KOPT-K1 (cell line): ENCODE data around the gene KRTAP5-3.
"Not testable (repeated sequence)": the region's sequence is repeated elsewhere in the genome, so short reads cannot be mapped to it uniquely, and the experiment has no call there.

Source experiments
- H3K27ac ChIP-seq: fragments of 200-600 bp; sonication (generic); 2 replicates; pipeline ENCODE4 v1.5.1; 2016; ENCODE audit warnings: antibody characterized with exemption, mild to moderate bottlenecking, low read depth, low read length; ENCODE audit not compliant: poor library complexity, severe bottlenecking
- H3K36me3 ChIP-seq: fragments of 200-600 bp; sonication (generic); 2 replicates; pipeline ENCODE4 v1.5.1; 2017; ENCODE audit warnings: antibody characterized with exemption, mild to moderate bottlenecking, low read length, moderate library complexity; ENCODE audit not compliant: insufficient read depth
- H3K9me3 ChIP-seq: fragments of 200-600 bp; sonication (generic); 2 replicates; pipeline ENCODE4 v1.5.1; 2017; ENCODE audit warnings: antibody characterized with exemption, low read length, mild to moderate bottlenecking; ENCODE audit not compliant: insufficient read depth, poor library complexity, severe bottlenecking

The KRTAP5-3 gene

DNA sequence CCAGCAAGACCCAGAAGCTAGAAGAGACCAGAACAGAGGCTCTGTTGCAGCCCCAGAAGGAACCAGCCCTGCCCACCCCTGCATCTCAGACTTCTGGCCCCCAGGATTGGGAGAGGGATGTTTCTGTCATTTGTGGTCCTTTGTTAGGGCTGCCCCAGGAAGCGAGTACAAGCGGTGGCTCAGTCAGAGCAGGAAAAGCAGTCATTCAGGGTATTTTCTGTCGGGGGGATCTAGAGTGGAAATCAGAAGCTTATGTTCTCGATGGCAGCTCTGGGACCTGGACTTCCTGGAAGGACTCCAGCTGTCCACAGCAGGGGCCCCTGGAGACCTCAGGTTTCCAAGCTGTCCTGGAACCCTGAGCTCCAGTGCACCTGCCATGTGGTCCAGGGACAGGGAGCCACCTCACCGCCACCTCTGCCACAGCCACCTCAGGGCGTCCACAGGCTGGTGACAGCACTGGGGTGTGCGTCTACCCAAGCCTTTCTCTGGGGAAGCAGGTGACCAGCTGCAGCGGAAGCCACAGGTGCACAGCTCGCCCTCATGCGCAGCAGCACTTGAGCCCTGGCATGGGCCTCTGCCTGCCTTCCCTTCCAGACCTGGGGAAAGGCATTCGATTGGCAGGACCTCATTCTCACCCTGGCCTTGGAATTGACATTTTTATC lies 23.9 kb upstream of the KRTAP5-3 start:
- H3K27ac ChIP-seq, result no peak overlapping the region
- H3K36me3 ChIP-seq, result no peaks in the 10 kb centered on the region
- no peaks in the 10 kb centered on the region for H3K9me3 ChIP-seq

DNA sequence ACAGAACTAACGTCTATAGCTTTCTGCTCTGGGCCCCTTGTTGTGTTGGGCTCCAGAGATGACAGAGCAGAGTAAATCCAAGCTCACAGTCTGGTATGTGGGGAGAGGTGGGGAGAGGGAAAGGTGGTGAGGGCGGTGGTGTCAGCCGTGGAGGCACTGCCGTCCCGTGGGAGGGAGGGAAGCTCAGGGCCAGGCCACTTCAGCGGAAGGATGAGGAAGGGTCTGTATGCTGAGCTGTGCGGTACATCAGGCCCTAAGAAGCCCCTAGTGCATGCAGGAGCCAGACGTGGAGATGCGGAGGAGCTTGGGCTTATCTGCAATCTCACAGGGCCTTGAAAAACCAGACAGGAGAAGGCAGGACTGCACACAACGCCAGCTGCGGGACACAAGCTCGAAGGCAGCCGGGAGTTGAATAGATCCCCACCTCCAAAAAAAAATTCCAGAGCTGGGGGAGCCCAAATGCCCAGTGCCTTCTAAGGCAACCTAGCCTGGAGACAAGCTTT lies 22.9 kb upstream of the KRTAP5-3 start:
- H3K27ac ChIP-seq, result no peak overlapping the region
- no peaks in the 10 kb centered on the region for H3K9me3 ChIP-seq
- no peaks in the 10 kb centered on the region for H3K36me3 ChIP-seq

DNA sequence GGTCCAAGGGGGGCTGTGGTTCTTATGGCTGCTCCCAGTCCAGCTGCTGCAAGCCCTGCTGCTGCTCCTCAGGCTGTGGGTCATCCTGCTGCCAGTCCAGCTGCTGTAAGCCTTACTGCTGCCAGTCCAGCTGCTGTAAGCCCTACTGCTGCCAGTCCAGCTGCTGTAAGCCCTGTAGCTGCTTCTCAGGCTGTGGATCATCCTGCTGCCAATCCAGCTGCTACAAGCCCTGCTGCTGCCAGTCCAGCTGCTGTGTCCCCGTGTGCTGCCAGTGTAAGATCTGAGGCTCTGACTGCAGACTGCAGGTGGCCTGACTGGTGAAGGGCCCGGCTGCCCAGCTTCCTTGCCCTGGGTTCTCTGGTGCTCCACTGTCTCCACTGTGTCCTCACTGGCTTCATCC lies 22.0 kb upstream of the KRTAP5-3 start:
- H3K36me3 ChIP-seq, result no peaks in the 10 kb centered on the region
- H3K9me3 ChIP-seq, result no peaks in the 10 kb centered on the region
- no peak overlapping the region for H3K27ac ChIP-seq

DNA sequence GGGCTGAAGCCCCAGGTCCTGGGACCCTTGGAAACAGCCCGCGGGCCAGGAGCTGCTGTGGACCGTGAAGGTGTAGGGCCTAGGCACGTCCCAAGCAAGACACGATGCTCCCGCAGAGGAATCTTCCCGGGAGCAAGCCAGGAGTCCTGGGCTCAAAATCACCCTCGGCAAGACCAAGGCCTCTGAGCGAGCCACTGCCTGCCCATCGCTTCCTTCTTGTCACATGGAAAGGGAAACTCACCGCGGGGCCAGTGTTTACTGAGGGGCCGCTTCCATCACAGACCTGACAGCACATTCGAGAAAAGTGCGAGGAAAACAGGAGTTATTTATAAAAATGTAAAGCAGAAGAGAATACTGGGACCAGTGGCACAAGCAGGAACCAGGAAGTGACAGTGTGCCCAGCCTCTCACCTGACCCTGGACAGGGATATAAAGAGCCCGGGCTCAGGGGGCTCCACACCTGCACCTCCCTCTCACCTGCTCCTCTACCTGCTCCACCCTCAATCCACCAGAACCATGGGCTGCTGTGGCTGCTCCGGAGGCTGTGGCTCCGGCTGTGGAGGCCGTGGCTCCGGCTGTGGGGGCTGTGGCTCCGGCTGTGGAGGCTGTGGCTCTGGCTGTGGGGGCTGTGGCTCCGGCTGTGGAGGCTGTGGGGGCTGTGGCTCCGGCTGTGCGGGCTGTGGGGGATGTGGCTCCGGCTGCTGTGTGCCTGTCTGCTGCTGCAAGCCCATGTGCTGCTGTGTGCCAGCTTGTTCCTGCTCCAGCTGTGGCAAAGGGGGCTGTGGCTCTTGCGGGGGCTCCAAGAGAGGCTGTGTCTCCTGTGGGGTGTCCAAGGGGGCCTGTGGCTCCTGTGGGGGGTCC lies 21.3 kb upstream of the KRTAP5-3 start, which contains the start of gene KRTAP5-5:
Gene KRTAP5-5, plus strand, starts transcription at position 450 of the 860 bp plus-strand sequence. Its CDS starts 66 bp downstream, at position 516.
- no peaks in the 10 kb centered on the region for H3K9me3 ChIP-seq
- H3K36me3 ChIP-seq, result no peaks in the 10 kb centered on the region
- no peak within 1 kb of the TSS for H3K27ac ChIP-seq

DNA sequence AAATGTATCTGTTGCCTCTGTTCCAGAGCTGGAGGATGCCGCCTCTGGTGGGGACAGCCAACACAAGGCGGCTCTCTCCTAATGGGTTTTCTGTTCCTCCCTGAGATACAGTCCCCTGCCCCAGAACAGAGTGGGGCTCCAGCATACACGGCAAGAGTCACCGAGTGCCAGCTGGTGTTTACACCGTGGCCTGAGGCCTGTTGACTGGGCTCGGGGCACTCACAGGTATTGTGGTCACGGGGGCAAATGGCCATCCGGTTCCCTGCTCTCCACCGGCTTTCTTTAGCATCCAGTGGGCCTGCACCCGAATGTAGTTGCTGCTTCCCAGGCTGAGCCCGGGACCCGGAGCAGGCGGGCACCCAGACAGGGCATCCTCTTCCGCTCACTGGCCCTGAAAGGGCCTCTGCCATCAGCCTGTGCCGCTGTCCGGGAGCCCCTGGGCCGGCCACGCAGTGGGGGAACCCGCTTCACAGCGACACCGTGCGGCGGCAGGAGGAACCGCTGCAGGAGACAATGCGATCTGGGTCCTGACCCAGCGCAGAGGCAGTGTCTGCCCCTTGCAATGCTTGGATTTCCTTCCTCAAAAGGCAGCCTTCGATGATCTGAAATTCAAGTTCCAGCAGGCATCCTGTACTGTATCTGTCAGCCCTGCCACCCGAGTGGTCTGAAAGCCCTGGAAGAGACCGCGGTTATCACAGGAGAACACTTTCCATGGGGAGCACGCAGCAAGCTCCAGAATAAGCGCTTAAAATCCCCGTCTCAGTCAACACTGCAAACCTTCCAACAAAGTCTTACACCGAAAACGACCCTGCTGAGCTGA lies 20.5 kb upstream of the KRTAP5-3 start:
- Histone ChIP-seq H3K36me3 (no peaks in the 10 kb centered on the region), H3K27ac (no peak overlapping the region), H3K9me3 (no peaks in the 10 kb centered on the region)

DNA sequence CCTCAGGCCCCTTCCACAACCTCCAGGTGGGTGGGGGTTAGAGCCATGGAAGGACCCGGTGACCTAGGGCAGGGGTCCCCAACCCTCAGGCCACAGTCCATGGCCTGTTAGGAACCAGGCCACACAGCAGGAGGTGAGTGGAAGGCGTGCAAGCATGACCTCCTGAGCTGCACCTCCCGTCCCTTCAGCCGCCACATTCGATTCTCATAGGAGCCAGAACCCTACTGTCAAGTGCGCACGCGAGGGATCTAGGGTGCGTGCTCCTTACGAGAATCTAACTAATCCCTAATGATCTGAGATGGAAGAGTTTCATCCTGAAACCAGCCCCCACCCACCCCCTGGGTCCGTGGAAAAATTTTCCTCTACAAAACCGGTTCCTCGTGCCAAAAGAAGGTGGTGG lies 17.3 kb upstream of the KRTAP5-3 start:
- Histone ChIP-seq H3K27ac (no peak overlapping the region), H3K36me3 (no peaks in the 10 kb centered on the region), H3K9me3 (no peaks in the 10 kb centered on the region)

DNA sequence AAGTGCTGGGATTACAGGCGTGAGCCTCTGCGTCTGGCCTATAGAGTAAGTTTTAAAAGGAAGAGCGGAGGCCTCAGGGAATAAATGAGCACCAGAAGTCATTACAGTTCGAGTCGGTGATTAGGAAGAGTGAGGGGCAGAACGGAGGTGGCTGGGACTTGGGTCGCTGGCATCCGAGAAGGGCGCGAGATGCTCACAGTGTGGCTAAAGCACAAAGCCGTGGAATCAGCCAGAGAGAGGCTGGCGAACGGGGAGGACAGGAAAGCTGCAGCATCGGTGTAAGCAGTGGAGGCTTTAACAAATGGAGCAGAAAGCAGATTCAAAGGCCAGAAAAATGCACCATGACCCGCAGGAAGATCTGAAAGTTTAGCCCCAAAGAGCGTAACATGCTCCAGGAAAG lies 16.4 kb upstream of the KRTAP5-3 start:
- H3K36me3 ChIP-seq, result no peaks in the 10 kb centered on the region
- H3K27ac ChIP-seq, result no peak overlapping the region

DNA sequence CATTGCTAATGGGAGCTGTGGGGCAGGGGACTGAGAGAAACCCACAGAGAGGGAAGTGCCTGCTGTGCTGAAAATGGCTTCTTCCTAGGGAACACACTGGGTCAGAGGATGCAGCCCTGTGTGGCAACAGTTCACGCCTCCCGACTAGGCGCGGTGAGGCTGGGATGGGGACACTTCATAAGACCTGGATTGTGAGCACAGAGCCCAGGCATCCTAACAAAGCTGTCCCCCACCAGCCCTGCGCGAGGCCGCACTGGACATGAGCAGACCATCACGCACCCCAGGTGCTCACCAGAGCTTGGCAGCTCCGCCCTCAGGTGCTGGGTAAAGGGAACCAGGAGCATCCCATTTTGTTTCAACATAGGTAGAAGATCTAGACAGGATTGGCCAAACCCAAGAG lies 15.5 kb upstream of the KRTAP5-3 start:
- no peak overlapping the region for H3K27ac ChIP-seq
- no peaks in the 10 kb centered on the region for H3K36me3 ChIP-seq
- no peaks in the 10 kb centered on the region for H3K9me3 ChIP-seq

More for the DNA sequence above, 16.4 kb upstream of the KRTAP5-3 start:
- H3K9me3 ChIP-seq, result no peaks in the 10 kb centered on the region

DNA sequence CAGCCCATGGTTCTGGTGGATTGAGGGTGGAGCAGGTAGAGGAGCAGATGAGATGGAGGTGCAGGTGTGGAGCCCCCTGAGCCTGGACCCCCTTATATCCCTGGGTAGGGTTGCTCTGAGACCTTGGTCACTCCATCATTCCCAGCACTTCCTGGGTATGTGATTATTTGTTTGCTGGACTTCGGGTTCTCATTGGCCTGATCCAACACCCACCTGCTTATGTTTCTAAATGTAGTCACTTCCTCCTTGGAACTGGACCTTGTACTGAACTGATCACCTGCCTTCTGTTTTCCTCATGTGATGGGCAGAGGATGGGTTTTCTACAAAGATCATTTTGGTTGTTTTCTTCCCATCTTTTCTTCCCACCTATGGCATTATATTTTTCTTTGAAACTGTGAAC lies 13.8 kb upstream of the KRTAP5-3 start, which contains the start of gene KRTAP5-4:
Gene KRTAP5-4, minus strand, starts transcription at position 53 of the 400 bp plus-strand sequence. Its CDS starts 45 bp downstream, at position 8.
- no peaks in the 10 kb centered on the region for H3K36me3 ChIP-seq
- H3K9me3 ChIP-seq, result no peaks in the 10 kb centered on the region
- no peak within 1 kb of the TSS for H3K27ac ChIP-seq

DNA sequence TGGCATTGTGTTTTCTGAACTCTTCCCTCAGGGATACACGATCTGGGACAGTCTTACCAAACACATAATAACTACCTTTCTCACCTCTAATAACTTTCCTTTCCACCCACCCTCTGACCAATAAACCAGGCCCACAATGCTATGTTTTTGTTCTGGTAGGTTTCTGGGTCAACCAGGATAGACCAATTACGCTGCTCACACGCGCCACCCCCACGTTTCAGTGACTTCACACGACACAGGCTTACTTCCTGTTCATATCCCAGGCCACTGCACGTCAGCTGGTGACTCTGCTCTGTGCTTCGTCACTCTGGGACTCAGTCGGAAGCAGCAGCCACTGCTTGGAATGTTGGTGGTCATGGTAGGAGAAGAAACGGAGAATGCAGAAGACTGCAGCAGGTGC lies 11.2 kb upstream of the KRTAP5-3 start:
- Histone ChIP-seq H3K36me3 (no peaks in the 10 kb centered on the region), H3K9me3 (no peaks in the 10 kb centered on the region)

DNA sequence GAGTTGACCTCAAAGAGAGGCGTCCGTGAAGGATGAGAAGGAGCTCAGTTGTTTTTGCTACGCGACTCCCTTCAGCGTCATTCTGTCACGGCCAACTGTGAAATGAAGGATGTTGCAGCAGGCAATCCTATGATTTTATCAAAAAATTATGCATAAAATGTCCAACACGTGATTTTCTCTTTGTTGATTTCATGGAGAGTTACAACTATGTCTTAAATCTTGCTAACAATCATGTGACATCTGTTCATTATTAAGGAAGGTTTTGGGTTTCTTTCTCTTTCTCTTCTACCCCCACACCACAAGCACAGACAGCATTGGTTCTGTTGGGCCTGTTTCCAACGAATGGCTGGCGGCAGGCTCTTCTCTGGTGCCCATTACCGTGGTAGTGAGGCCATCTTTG lies 10.0 kb upstream of the KRTAP5-3 start:
- Histone ChIP-seq H3K36me3 (no peaks in the 10 kb centered on the region), H3K9me3 (no peaks in the 10 kb centered on the region), H3K27ac (no peak overlapping the region)

More for the DNA sequence above, 11.2 kb upstream of the KRTAP5-3 start:
- no peak overlapping the region for H3K27ac ChIP-seq

DNA sequence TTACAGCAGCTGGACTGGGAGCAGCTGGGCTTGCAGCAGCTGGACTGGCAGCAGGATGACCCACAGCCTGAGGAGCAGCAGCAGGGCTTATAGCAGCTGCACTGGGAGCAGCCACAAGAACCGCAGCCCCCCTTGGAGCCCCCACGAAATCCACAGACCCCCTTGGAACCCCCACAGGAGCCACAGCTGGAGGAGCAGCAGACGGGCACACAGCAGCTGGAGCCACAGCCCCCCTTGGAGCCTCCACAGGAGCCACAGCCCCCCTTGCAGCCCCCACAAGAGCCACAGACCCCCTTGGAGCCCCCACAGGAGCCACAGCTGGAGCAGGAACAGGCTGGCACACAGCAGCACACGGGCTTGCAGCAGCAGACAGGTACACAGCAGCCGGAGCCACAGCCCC lies 362 bp downstream of the KRTAP5-3 start:
- not testable (repeated sequence) for H3K9me3 ChIP-seq, H3K27ac ChIP-seq, H3K36me3 ChIP-seq

DNA sequence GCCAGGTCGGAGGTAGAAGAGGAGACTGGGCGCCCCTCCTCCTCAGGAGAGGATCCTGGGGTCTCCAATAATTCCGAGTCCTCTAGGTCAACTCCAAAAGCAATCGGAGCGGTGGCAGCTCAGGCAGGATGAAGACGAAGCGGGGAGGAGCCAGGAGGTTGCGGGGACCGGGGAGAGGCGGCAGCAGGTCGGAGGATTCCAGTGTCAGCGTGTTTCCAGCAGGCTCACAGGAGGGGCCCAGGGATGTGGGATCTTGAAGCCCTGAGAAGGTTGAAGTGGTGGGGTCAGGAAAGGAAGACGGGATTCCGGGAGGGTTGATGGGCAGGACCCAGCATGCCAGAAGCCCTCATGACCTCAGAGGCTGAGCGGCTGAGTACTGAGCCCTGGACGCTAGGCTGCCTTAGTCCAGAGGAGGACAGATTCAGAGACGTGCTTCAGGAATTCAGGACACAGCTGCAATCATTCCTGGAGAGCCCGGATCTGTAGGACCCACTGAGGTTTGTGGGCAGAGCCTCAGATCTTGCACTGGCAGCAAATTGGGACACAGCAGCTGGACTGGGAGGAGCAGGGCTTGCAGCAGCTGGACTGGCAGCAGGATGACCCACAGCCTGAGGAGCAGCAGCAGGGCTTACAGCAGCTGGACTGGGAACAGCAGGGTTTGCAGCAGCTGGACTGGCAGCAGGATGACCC lies 962 bp downstream of the KRTAP5-3 start:
- H3K27ac ChIP-seq, H3K9me3 ChIP-seq, H3K36me3 ChIP-seq: not testable (repeated sequence)

DNA sequence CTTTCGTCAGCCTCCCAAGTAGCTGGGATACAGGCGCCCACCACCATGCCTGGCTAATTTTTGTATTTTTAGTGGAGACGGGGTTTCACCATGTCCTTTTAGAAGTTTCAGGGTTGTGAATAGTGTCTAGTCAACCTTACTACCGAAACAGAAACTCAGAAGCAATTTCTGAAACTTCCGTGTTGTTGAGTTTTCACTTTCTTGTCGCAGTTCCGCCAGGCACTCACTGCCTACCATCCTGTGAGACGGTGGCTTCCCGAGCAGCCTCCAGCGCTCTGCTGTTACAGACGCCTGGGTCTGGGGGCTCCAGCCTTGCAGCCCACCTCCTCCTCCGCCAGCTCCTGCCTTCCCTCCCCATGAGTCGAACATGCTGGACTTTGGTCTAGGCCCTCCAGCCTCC lies 2.3 kb downstream of the KRTAP5-3 start:
- not testable (repeated sequence) for H3K9me3 ChIP-seq, H3K27ac ChIP-seq, H3K36me3 ChIP-seq
